Vagina (tissue), 2 donors: ENCODE data around the gene IL1R2. TPM values are rescaled to one million over a fixed set of nuclear protein-coding genes. Genes with fewer than 3 reads are reported as not detected.

ENCODE experiments used
- DNase-seq, 2 donors: peaks; one replicate each; pipeline ENCODE4 v3.0.0-alpha.2; 2017; ENCODE audit errors: extremely low spot score in 2 of 2
- H3K27ac ChIP-seq: fragments of 200-600 bp; sonication (generic); one replicate; pipeline ENCODE4 v1.5.1; 2019
- H3K27me3 ChIP-seq: fragments of 200-600 bp; sonication (generic); one replicate; pipeline ENCODE4 v1.5.1; 2019
- H3K36me3 ChIP-seq, 2 donors: fragments of 200-600 bp; sonication (generic); one replicate each; pipeline ENCODE4 v1.5.1; 2017 to 2019
- H3K4me1 ChIP-seq: fragments of 200-600 bp; sonication (generic); one replicate; pipeline ENCODE4 v1.5.1; 2019
- H3K4me3 ChIP-seq, 2 donors: fragments of 200-600 bp; sonication (generic); 1 replicate in 1 of 2; 2 replicates in 1 of 2; pipeline ENCODE4 v1.5.1; 2016 to 2019
- H3K9me3 ChIP-seq: fragments of 200-600 bp; sonication (generic); one replicate; pipeline ENCODE4 v1.5.1; 2019
- POLR2A ChIP-seq, 2 donors: fragments of 450-650 bp; IDR thresholded peaks; one replicate each; pipeline ENCODE4 v1.6.1; 2017; ENCODE audit warnings: antibody characterized with exemption in 2 of 2, mild to moderate bottlenecking in 2 of 2, moderate library complexity in 2 of 2
- POLR2AphosphoS5 ChIP-seq, 2 donors: sonication (generic); formaldehyde crosslinking; IDR thresholded peaks; one replicate each; pipeline ENCODE4 v1.9.0; 2017; ENCODE audit warnings: antibody characterized with exemption in 2 of 2, mild to moderate bottlenecking in 2 of 2, low read depth in 1 of 2; ENCODE audit not compliant: insufficient read depth in 1 of 2
- intact Hi-C: fragments of 100-400 bp; cut with DNase I; formaldehyde crosslinking; loops from one replicate; pipeline ENCODE4 v1.15.1; 2023
- total RNA-seq: library from RNA; depleted of rRNA; stranded (reverse); fragments of >200 nt; gene quantifications from one replicate; pipeline ENCODE4 v1.2.3, GENCODE V29; 2016
- TF ChIP-seq, protein P1 (sequence below), 3 experiments: fragments of 450-650 bp in 2 of 3; fragments of 200-600 bp in 1 of 3; sonication (generic) in 1 of 3; IDR thresholded peaks; one replicate each; pipeline ENCODE4 v1.5.1; 2017 to 2019; ENCODE audit warnings: antibody characterized with exemption in 3 of 3, mild to moderate bottlenecking in 2 of 3, moderate library complexity in 2 of 3

Gene IL1R2
- total RNA-seq, 1 donor from 2014 or later = 63.3 TPM

DNA sequence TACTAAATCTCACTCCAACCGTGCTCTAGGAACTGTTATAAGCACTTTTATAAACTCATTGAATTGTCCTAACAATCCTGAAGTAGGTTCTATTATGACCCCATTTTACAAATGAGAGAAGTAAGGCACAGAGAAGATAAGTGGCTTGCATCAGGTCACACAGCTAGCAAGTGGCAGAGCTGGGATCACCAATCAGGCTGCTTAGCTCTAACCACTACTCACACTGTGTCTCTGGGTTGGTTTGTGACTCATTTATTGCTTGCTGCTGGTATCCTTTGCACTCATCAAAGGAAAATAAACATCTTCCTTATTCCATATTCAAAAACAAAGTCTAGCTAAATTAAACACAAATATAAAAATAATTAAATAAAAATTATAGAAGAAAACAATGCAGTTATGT lies 42.5 kb upstream of the IL1R2 start:
- TF ChIP-seq POLR2AphosphoS5 (IDR thresholded peaks at IDR 0.05; ENCODE audit: insufficient read depth in 1 of 2, low read depth in 1 of 2) = no peak
- TF ChIP-seq POLR2A (IDR thresholded peaks at IDR 0.05) = no peak
- TF ChIP-seq, protein P1, sequence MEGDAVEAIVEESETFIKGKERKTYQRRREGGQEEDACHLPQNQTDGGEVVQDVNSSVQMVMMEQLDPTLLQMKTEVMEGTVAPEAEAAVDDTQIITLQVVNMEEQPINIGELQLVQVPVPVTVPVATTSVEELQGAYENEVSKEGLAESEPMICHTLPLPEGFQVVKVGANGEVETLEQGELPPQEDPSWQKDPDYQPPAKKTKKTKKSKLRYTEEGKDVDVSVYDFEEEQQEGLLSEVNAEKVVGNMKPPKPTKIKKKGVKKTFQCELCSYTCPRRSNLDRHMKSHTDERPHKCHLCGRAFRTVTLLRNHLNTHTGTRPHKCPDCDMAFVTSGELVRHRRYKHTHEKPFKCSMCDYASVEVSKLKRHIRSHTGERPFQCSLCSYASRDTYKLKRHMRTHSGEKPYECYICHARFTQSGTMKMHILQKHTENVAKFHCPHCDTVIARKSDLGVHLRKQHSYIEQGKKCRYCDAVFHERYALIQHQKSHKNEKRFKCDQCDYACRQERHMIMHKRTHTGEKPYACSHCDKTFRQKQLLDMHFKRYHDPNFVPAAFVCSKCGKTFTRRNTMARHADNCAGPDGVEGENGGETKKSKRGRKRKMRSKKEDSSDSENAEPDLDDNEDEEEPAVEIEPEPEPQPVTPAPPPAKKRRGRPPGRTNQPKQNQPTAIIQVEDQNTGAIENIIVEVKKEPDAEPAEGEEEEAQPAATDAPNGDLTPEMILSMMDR (IDR thresholded peaks at IDR 0.05) = no peak
- no peak overlapping the region for H3K27ac ChIP-seq
- H3K27me3 ChIP-seq = no peaks in the 10 kb centered on the region
- DNase-seq = no peak
- intact Hi-C loops = no loop called here
- H3K9me3 ChIP-seq = no peaks in the 10 kb centered on the region
- no peaks in the 10 kb centered on the region for H3K4me1 ChIP-seq
- H3K4me3 ChIP-seq = no peak overlapping the region
- H3K36me3 ChIP-seq = no peaks in the 10 kb centered on the region

DNA sequence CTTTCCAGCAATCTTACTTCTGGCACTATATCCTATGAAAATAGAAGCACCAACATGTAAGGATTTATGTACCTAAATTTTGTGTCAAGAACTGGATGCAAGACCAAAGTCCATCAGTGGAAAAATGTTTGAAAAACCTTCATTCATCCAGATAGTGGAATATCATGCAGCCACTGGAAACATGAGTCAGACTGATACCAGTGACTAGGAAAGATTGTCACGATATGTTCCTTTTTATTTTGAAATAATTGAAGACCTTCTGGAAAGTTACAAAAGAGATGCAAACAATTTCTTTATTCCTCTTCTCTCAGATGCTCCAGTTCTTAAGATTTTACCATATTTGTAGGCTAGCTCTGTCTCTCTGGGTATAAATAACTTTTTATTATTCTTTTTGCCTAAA lies 40.5 kb upstream of the IL1R2 start:
- H3K27me3 ChIP-seq = no peaks in the 10 kb centered on the region
- H3K4me3 ChIP-seq = no peak overlapping the region
- no peaks in the 10 kb centered on the region for H3K9me3 ChIP-seq
- no peaks in the 10 kb centered on the region for H3K36me3 ChIP-seq
- DNase-seq = no peak
- H3K4me1 ChIP-seq = peaks cover 2% of the 10 kb centered on the region
- H3K27ac ChIP-seq = no peak overlapping the region
- intact Hi-C loops = no loop called here
- TF ChIP-seq, protein P1 (IDR thresholded peaks at IDR 0.05) = no peak
- no peak for TF ChIP-seq POLR2A (IDR thresholded peaks at IDR 0.05)
- TF ChIP-seq POLR2AphosphoS5 (IDR thresholded peaks at IDR 0.05; ENCODE audit: insufficient read depth in 1 of 2, low read depth in 1 of 2) = no peak

DNA sequence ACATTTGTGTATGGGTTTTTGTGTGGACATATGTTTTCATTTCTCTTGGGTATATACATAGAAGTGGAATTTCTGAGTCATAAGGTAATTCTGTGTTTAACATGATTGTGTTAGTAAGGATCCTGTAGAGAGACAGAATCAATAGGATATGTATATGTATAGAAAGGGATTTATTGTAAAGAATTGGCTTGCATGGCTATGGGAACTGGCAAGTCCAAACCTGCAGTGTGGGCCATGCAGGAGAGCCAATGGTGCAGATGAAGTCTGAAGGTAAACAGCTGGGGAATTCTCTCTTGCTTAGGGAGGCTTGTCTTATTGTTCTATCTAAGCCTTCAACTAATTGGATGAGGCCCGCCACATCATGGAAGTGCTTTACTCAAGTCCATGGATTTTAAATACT lies 39.2 kb upstream of the IL1R2 start:
- H3K4me1 ChIP-seq = peaks cover 8% of the 10 kb centered on the region

DNA sequence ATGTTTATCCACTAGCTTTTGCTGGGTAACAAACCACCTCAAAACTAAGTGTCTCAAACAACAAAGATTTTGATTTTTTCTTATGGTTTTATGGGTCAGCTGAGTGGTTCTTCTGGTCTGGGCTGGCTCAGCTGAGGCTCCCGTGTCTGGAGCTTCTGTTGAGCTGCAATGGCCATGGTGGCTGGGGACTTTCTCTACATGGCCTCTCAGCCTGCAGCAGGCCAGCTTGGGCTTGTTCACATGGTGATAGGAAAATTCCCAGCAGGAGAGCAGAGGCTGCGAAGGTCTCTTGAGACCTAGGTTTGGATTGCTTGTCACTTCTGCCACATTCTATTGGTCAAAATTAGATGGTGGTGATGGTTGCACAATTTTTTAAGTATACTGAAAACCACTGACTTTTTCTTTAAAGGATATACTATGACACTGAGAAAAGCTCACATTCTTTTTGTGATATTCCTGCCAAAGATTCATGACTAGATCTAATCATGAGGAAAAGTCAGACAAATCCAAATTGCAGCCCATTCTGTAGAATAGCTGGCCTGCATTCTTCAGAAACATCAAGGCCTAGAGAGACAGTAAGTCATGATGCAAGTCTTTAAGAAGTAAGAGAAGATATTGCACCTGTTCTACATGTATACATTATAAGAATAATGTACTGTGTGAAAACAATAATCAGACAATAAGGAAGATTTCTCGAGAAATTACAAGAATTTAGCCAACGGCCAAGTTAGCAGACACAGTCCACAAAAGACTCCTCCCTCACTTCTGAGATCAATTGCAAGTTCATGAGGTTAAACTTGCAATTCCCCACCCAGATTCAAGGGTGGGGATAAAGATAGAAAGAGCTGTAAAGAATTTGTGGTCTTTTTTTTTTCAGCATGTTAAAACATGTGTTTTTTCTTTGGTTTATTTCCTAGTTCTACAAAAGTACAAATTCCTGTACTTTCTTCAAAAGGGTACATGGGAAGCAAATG lies 35.0 kb upstream of the IL1R2 start:
- DNase-seq = peak in 1 of 2 donors; percentile 6
- H3K9me3 ChIP-seq = no peaks in the 10 kb centered on the region
- no peaks in the 10 kb centered on the region for H3K36me3 ChIP-seq
- no peaks in the 10 kb centered on the region for H3K27me3 ChIP-seq
- intact Hi-C loops = no loop called here
- H3K4me1 ChIP-seq = peaks cover 35% of the 10 kb centered on the region
- no peak overlapping the region for H3K4me3 ChIP-seq
- no peak for TF ChIP-seq POLR2AphosphoS5 (IDR thresholded peaks at IDR 0.05; ENCODE audit: insufficient read depth in 1 of 2, low read depth in 1 of 2)
- no peak for TF ChIP-seq POLR2A (IDR thresholded peaks at IDR 0.05)
- TF ChIP-seq, protein P1 (IDR thresholded peaks at IDR 0.05) = no peak
- H3K27ac ChIP-seq = peak overlapping the region; percentile 89

More for the DNA sequence above, 39.2 kb upstream of the IL1R2 start:
- intact Hi-C loops = no loop called here
- Histone ChIP-seq H3K9me3 (no peaks in the 10 kb centered on the region), H3K27ac (no peak overlapping the region), H3K36me3 (no peaks in the 10 kb centered on the region), H3K27me3 (no peaks in the 10 kb centered on the region), H3K4me3 (no peak overlapping the region)
- DNase-seq = peak in 1 of 2 donors; percentile 37
- no peak for TF ChIP-seq POLR2A (IDR thresholded peaks at IDR 0.05)

DNA sequence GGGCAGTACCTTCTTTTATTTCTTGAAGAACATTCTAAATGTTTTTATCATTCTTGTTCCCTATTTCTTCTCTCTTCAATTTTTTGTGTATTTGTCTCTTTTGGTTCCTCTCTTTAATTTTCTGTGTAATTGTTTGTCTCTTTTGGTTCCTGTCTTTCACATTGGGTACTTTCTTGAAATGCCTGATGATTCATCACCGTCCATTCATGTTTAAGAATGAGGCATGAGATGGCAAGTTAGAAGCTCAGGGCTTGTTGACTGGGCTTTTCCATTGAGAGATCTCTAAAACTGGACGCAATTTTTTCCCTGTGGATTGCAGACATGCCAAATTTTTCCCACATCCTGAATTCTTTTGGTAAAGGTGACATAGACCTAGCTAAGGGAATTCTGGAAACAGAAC lies 33.7 kb upstream of the IL1R2 start:
- H3K4me1 ChIP-seq = peaks cover 48% of the 10 kb centered on the region

More for the DNA sequence above, 33.7 kb upstream of the IL1R2 start:
- Histone ChIP-seq H3K27me3 (no peaks in the 10 kb centered on the region), H3K36me3 (no peaks in the 10 kb centered on the region), H3K4me3 (no peak overlapping the region), H3K27ac (peak overlapping the region; percentile 89), H3K9me3 (no peaks in the 10 kb centered on the region)
- intact Hi-C loops = no loop called here
- peak in 1 of 2 donors; percentile 65 for TF ChIP-seq POLR2AphosphoS5 (IDR thresholded peaks at IDR 0.05; ENCODE audit: insufficient read depth in 1 of 2, low read depth in 1 of 2)
- TF ChIP-seq, protein P1 (IDR thresholded peaks at IDR 0.05) = no peak
- TF ChIP-seq POLR2A (IDR thresholded peaks at IDR 0.05) = no peak
- no peak for DNase-seq
